Effector memory CD4-positive, alpha-beta T cell (primary cell): ENCODE measurements around the gene GBP2.
A peak's percentile ranks its signal among the peaks of the same experiment; 100 is the strongest.
"Not testable (repeated sequence)": the region's sequence is repeated elsewhere in the genome, so short reads cannot be mapped to it uniquely, and the experiment has no call there.

Source experiments
- DNase-seq, 3 donors: peaks; one replicate each; pipeline ENCODE4 v3.0.0-alpha.2; 2020
- H3K27ac ChIP-seq: 2 replicates; pipeline ENCODE4 v1.7.0; 2013; ENCODE audit warnings: mild to moderate bottlenecking, low read length, moderate library complexity; ENCODE audit not compliant: insufficient read depth, poor library complexity, severe bottlenecking
- H3K27me3 ChIP-seq: replicated peaks from 2 replicates; pipeline ENCODE4 v1.7.0; 2013; ENCODE audit warnings: mild to moderate bottlenecking, low read length; ENCODE audit not compliant: insufficient read depth, control insufficient read depth, poor library complexity, severe bottlenecking
- H3K36me3 ChIP-seq: 2 replicates; pipeline ENCODE4 v1.7.0; 2013; ENCODE audit warnings: mild to moderate bottlenecking, low read length, moderate library complexity; ENCODE audit not compliant: control insufficient read depth, insufficient read depth
- H3K4me1 ChIP-seq: 2 replicates; pipeline ENCODE4 v1.7.0; 2013; ENCODE audit warnings: low read length, mild to moderate bottlenecking; ENCODE audit not compliant: control insufficient read depth, insufficient read depth, poor library complexity, severe bottlenecking
- H3K4me3 ChIP-seq: 2 replicates; pipeline ENCODE4 v1.7.0; 2013; ENCODE audit warnings: low read length, low read depth, mild to moderate bottlenecking; ENCODE audit not compliant: insufficient read depth, poor library complexity, severe bottlenecking
- H3K9me3 ChIP-seq: 2 replicates; pipeline ENCODE4 v1.7.0; 2013; ENCODE audit warnings: mild to moderate bottlenecking, low read length, moderate library complexity; ENCODE audit not compliant: control insufficient read depth

GBP2 gene

DNA sequence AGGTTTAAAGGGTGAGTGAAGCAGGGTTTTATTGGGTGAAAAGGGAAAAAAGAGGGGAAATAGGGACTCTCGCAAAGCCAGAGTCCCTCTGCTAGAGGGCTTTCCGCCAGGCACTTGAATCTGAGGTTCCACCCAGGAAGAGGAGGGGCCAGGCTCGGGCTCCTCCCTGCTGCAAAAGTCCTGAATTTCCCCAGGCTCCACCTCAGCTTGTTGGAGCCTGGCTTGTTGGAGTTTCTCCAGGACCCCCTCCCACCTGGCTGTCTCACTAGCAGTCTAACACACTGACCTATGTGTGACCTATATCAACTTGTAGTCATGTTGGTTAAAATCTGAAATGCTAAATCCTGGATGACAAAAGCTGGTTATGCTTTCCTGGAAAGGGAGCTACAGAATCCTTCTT lies 25.5 kb downstream of the GBP2 start:
- H3K36me3 ChIP-seq, result peaks cover 8% of the 10 kb centered on the region
- peaks cover 3% of the 10 kb centered on the region for H3K9me3 ChIP-seq
- H3K4me1 ChIP-seq, result no peaks in the 10 kb centered on the region
- no peak overlapping the region for H3K4me3 ChIP-seq
- H3K27me3 ChIP-seq, result no peaks in the 10 kb centered on the region
- DNase-seq, result no peak
- H3K27ac ChIP-seq, result no peak overlapping the region

DNA sequence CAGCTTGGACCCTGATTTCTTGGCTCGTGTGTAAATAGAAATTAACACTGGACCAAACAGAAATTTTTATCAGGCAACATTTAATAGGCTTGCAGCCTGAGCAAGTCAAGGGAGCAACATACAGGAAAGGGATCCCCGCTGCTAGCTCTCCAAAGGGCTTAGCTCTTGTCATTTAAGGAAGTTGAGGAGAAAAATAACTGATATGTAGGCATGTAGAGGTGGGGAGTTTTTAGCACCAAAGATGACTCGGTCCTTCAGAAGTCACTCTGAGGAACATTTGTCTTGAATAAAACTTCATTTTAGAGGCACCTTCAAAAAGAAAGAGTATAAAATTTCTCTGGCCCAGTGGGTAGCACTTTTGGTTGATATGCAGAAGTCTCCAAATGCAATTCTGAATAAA lies 27.1 kb downstream of the GBP2 start:
- no peak for DNase-seq
- H3K9me3 ChIP-seq, result peaks cover 3% of the 10 kb centered on the region
- no peaks in the 10 kb centered on the region for H3K36me3 ChIP-seq
- H3K4me1 ChIP-seq, result no peaks in the 10 kb centered on the region
- H3K27ac ChIP-seq, result no peak overlapping the region
- no peak overlapping the region for H3K4me3 ChIP-seq
- H3K27me3 ChIP-seq, result no peaks in the 10 kb centered on the region

DNA sequence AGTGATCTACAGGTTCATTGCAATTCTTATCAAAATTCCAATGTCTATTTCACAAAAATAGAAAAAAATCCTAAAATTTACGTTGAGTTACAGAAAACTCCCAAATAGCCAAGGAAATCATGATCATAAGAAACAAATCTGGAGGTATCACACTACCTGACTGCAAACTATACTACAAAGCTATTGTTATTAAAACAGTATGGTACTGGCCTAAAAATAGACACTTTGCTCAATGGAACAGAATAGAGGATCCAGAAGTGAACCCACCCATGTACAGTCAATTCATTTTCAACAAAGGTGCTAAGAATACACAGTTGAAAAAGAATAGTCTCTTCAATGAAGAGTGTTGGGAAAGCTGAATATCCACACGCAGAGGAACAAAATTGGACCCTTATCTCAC lies 30.2 kb downstream of the GBP2 start:
- Histone ChIP-seq H3K9me3 (peaks cover 3% of the 10 kb centered on the region), H3K27ac (no peak overlapping the region), H3K27me3 (peaks cover 2% of the 10 kb centered on the region), H3K36me3 (no peaks in the 10 kb centered on the region), H3K4me3 (no peak overlapping the region), H3K4me1 (no peaks in the 10 kb centered on the region)
- no peak for DNase-seq

DNA sequence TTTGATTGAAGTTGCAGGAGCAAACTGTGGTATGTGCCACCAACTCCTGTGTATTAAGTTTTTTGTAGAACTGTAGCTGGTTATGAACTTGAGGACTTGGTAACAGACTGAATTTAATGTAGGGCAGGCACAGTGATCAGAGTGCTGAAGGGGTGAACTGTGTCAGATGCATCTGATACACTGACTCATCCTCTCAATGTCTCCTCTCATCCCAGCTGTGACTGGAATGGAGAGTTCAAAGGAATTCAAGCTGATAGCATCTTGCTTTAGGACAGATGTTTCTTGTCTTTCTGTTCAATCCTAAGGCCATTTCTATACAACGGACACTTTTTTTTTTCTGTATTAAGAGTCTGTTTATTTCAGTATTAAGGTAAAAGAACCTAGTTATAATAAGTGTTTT lies 36.0 kb downstream of the GBP2 start:
- Histone ChIP-seq H3K36me3 (no peaks in the 10 kb centered on the region), H3K27me3 (peaks cover 2% of the 10 kb centered on the region), H3K4me1 (no peaks in the 10 kb centered on the region), H3K9me3 (no peaks in the 10 kb centered on the region), H3K27ac (no peak overlapping the region), H3K4me3 (no peak overlapping the region)
- DNase-seq, result no peak

DNA sequence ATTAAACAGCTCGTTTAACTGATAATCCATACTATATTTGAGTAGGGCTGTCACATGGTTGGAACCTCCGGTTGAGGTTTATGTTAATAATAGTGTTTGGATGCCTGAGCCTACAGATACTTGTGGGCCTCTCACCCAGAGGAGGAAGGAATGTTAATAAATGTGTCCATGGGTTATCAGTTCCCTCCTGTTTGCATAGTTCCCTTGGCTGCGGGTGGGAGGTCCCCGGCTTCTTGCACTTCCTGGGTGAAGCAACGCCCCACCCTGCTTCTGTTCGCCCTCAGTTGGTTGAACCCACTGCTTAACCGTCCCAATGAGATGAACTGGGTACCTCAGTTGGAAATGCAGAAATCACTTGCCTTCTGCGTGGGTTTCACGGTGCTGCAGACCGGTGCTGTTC lies 37.3 kb downstream of the GBP2 start:
- Histone ChIP-seq H3K27me3 (peaks cover 2% of the 10 kb centered on the region), H3K36me3 (no peaks in the 10 kb centered on the region), H3K4me3 (no peak overlapping the region), H3K4me1 (no peaks in the 10 kb centered on the region), H3K27ac (no peak overlapping the region), H3K9me3 (no peaks in the 10 kb centered on the region)
- DNase-seq, result no peak

DNA sequence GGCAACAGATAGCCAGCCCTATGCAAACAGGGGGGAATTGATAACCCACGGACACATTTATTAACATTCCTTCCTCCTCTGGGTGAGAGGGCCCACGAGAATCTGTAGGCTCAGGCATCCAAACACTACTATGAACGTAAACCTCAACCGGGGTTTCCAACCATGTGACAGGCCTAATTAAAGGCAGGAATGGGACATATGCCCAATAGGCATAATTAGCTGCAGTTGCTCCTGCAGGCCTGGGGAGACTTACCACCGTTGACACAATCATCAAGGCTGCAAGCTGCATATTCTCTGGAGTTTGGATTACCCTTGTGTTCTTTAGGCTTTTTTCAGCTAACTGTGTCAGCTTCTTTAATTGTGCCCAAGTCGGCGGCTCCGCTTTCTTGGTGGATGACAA lies 38.7 kb downstream of the GBP2 start:
- no peak for DNase-seq
- Histone ChIP-seq H3K9me3 (no peaks in the 10 kb centered on the region), H3K4me3 (no peak overlapping the region), H3K36me3 (no peaks in the 10 kb centered on the region), H3K4me1 (no peaks in the 10 kb centered on the region), H3K27ac (no peak overlapping the region), H3K27me3 (no peaks in the 10 kb centered on the region)

DNA sequence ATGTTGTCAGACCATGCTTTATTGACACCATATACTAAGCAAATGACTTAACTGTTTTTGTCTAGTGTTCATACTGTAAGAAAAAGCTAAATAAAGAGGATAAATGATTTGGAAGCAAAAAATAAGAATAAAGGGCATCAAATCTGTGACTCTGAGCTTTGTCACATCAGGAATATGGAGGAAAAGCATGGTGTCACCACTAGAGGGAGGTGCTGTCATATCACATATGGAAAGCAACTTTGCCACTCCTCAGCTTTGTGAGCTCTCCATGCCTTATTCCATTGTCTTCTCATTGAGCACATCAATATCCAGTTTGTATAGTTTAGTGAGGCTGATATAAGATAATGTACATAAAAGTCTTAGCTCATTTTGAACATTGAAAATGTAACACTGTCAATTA lies 40.1 kb downstream of the GBP2 start:
- Histone ChIP-seq H3K9me3 (no peaks in the 10 kb centered on the region), H3K27me3 (no peaks in the 10 kb centered on the region), H3K4me1 (no peaks in the 10 kb centered on the region), H3K36me3 (no peaks in the 10 kb centered on the region), H3K4me3 (no peak overlapping the region), H3K27ac (no peak overlapping the region)
- DNase-seq, result peak in 1 of 3 donors; percentile 36

DNA sequence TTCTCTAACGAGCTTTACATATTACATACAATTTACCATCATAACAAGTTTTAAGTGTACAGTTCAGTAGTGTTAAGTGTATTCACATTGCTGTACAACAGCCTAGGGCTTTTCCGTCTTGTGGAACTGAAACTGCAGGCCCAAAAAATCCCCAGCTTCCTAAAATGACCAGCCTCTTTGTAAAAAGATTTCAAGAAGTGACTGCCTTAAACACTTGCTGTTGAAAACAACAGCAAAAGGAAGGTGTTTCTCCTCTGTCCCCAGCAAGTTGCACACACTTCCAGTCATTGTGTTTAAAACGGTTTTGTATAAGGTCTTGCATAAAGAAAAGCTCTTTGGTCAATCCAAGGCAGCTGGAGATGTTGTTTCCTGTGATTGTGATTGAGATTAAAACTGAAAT lies 44.9 kb downstream of the GBP2 start:
- no peaks in the 10 kb centered on the region for H3K36me3 ChIP-seq
- no peak overlapping the region for H3K27ac ChIP-seq
- no peaks in the 10 kb centered on the region for H3K4me1 ChIP-seq
- H3K9me3 ChIP-seq, result no peaks in the 10 kb centered on the region
- DNase-seq, result no peak
- no peaks in the 10 kb centered on the region for H3K27me3 ChIP-seq
- no peak overlapping the region for H3K4me3 ChIP-seq

DNA sequence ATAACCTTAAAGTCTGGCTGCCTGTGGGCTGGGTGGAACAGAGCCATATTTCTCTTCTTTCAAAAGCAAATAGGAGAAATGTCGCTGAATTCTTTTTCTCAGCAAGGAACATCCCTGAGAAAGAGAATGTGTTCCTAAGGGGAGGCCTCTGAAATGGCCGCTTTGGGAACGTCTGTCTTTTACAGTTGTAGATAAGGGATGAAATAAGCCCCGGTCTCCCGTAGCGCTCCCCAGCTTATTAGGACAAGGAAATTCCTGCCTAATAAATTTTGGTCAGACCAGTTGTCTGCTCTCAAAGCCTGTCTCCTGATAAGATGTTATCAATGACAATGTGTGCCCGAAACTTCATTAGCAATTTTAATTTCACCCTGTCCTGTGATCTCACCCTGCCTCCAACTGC lies 45.8 kb downstream of the GBP2 start:
- not testable (repeated sequence) for DNase-seq, H3K27ac ChIP-seq, H3K4me3 ChIP-seq, H3K4me1 ChIP-seq, H3K27me3 ChIP-seq, H3K36me3 ChIP-seq, H3K9me3 ChIP-seq

DNA sequence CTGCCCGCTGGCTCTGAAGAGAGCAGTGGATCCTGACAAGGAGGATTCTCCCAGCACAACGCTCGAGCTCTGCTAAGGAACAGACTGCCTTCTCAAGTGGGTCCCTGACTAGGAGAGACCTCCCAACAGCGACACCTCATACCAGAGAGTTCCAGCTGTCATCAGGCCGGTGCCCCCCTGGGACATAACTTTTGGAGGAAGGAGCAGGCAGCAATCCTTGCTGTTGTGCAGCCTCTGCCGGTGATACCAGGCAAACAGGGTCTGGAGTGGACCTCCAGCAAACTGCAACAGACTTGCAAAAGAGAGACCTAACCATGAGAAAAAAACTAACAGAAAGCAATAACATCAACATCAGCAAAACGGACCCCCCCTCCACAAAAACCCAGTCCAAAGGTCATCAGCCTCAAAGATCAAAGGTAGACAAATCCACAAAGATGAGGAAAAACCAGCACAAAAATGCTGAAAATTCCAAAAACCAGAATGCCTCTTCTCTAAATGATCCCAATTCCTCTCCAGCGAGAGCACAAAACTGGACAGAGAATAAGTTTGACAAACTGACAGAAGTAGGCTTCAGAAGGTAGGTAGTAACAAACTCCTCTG lies 53.3 kb downstream of the GBP2 start:
- not testable (repeated sequence) for H3K27ac ChIP-seq, DNase-seq, H3K4me3 ChIP-seq, H3K4me1 ChIP-seq, H3K9me3 ChIP-seq, H3K27me3 ChIP-seq, H3K36me3 ChIP-seq

DNA sequence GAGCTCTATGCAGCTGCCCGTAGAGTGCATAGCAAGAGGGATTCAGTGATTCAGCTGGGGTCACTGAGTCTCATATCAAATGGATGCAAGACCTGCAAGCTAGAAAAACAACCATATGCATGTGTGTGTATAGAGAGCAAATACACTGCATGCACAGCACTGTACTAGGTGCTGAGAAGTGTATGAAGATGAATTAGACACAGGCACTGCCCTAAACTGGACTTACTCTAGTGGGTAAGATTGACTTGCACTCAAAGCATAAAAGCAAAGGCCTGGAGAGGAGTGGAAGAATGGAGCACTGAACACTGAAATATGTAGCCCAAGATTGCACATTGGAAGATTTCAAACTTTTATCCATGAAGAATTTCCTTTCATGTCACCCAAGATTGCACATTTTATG lies 55.4 kb downstream of the GBP2 start:
- no peaks in the 10 kb centered on the region for H3K9me3 ChIP-seq
- H3K27me3 ChIP-seq, result no peaks in the 10 kb centered on the region
- no peak overlapping the region for H3K27ac ChIP-seq
- DNase-seq, result no peak
- peaks cover 4% of the 10 kb centered on the region for H3K4me1 ChIP-seq
- H3K4me3 ChIP-seq, result peak overlapping the region; percentile 47
- H3K36me3 ChIP-seq, result no peaks in the 10 kb centered on the region
